B cell (primary cell): ENCODE data around the gene TM9SF4. TPM values are rescaled to one million over a fixed set of nuclear protein-coding genes. Genes with fewer than 3 reads are reported as not detected.

Source experiments
- ATAC-seq: fragments of 200-7000 bp; cut with Tn5 transposase; one replicate; pipeline ENCODE4 v1.10.0; 2021; ENCODE audit warnings: low read depth, mild to moderate bottlenecking, moderate number of reproducible peaks, moderate library complexity
- CTCF ChIA-PET: fragments of 350-600 bp; sonication (Branson Sonifier 250); formaldehyde crosslinking; loops from one replicate; lab custom pipeline; 2021; ENCODE audit warnings: antibody characterized with exemption, inconsistent platforms; lab: Charles Lee
- POLR2A ChIA-PET: fragments of 350-600 bp; sonication (Branson Sonifier 250); formaldehyde crosslinking; loops from one replicate; lab custom pipeline; 2021; ENCODE audit warnings: antibody characterized with exemption; lab: Charles Lee
- DNase-seq: peaks from one replicate; pipeline ENCODE4 v3.0.0; 2013
- H2AFZ ChIP-seq: 2 replicates; pipeline ENCODE4 v1.6.1; 2012; ENCODE audit warnings: mild to moderate bottlenecking, low read depth, low read length; ENCODE audit not compliant: insufficient read depth, poor library complexity, severe bottlenecking
- H3K27ac ChIP-seq, 2 donors: 1 replicate in 1 of 2; 2 replicates in 1 of 2; pipeline ENCODE4 v1.5.1; 2012 to 2013; ENCODE audit warnings: low read length in 2 of 2, mild to moderate bottlenecking in 2 of 2, moderate library complexity in 1 of 2
- H3K27me3 ChIP-seq, 4 experiments: fragments of 200-600 bp in 1 of 4; sonication (generic) in 1 of 4; replicated peaks in 1 of 4; 1 replicate in 2 of 4; 2 replicates in 2 of 4; pipeline versions ENCODE4 v1.6.1 to v1.7.0; 2013 to 2016; ENCODE audit warnings: low read length in 3 of 4, mild to moderate bottlenecking in 2 of 4, mixed read lengths in 1 of 4, moderate library complexity in 1 of 4; ENCODE audit not compliant: insufficient read depth in 4 of 4, control insufficient read depth in 3 of 4; ENCODE audit errors: control extremely low read depth in 1 of 4
- H3K36me3 ChIP-seq, 2 experiments: replicated peaks in 1 of 2; 1 replicate in 1 of 2; 2 replicates in 1 of 2; pipeline versions ENCODE4 v1.6.1 to v1.7.1; 2013; ENCODE audit warnings: low read length in 1 of 2; ENCODE audit not compliant: insufficient read depth in 2 of 2, control insufficient read depth in 1 of 2; ENCODE audit errors: control extremely low read depth in 1 of 2, extremely low read depth in 1 of 2
- H3K4me1 ChIP-seq, 2 donors: fragments of 200-600 bp in 1 of 2; sonication (generic) in 1 of 2; 1 replicate in 1 of 2; 2 replicates in 1 of 2; pipeline versions ENCODE4 v1.5.1 to v1.6.1; 2013 to 2017; ENCODE audit warnings: low read length in 2 of 2; ENCODE audit not compliant: control insufficient read depth in 2 of 2, insufficient read depth in 2 of 2
- H3K4me2 ChIP-seq: replicated peaks from 2 replicates; pipeline ENCODE3; 2012; ENCODE audit warnings: mild to moderate bottlenecking, low read depth, low read length; ENCODE audit not compliant: poor library complexity, severe bottlenecking
- H3K4me3 ChIP-seq, 5 experiments: fragments of 200-600 bp in 1 of 5; sonication (generic) in 1 of 5; 1 replicate in 3 of 5; 2 replicates in 2 of 5; pipeline versions ENCODE4 v1.5.1 to v1.7.0; 2011 to 2016; ENCODE audit warnings: low read length in 4 of 5, mild to moderate bottlenecking in 4 of 5, low read depth in 2 of 5, control low read depth in 1 of 5, moderate library complexity in 1 of 5; ENCODE audit not compliant: insufficient read depth in 1 of 5; ENCODE audit errors: control extremely low read depth in 1 of 5, extremely low read depth in 1 of 5
- H3K79me2 ChIP-seq: fragments of 200-600 bp; sonication (generic); one replicate; pipeline ENCODE4 v1.6.0; 2016; ENCODE audit warnings: low read length; ENCODE audit not compliant: control insufficient read depth, insufficient read depth
- H3K9ac ChIP-seq: fragments of 200-600 bp; sonication (generic); 2 replicates; pipeline ENCODE4 v1.6.1; 2017; ENCODE audit warnings: mild to moderate bottlenecking, low read length, moderate library complexity
- H3K9me3 ChIP-seq, 3 donors: one replicate each; pipeline versions ENCODE4 v1.6.1 to v1.7.1; 2013; ENCODE audit warnings: low read length in 2 of 3; ENCODE audit not compliant: control insufficient read depth in 2 of 3, insufficient read depth in 1 of 3; ENCODE audit errors: control extremely low read depth in 1 of 3
- H4K20me1 ChIP-seq: 2 replicates; pipeline ENCODE4 v1.6.0; 2012; ENCODE audit warnings: mild to moderate bottlenecking, low read length; ENCODE audit not compliant: insufficient read depth, control insufficient read depth, poor library complexity, severe bottlenecking
- H3K27ac Mint-ChIP-seq: one replicate; pipeline ENCODE4 v1.8.0; 2021; ENCODE audit warnings: mixed read lengths
- H3K27me3 Mint-ChIP-seq: one replicate; pipeline ENCODE4 v1.8.0; 2021; ENCODE audit warnings: mixed read lengths
- H3K4me1 Mint-ChIP-seq: one replicate; pipeline ENCODE4 v1.8.0; 2021; ENCODE audit warnings: mixed read lengths
- H3K4me3 Mint-ChIP-seq: one replicate; pipeline ENCODE4 v1.8.0; 2021; ENCODE audit warnings: mixed read lengths
- H3K9me3 Mint-ChIP-seq: one replicate; pipeline ENCODE4 v1.8.0; 2022; ENCODE audit warnings: mixed read lengths; ENCODE audit not compliant: insufficient read depth
- CTCF ChIP-seq: fragments of 200-600 bp; IDR thresholded peaks from one replicate; pipeline ENCODE4 v1.8.0; 2022; ENCODE audit warnings: antibody characterized with exemption, mild to moderate bottlenecking
- EZH2 ChIP-seq: IDR thresholded peaks from 2 replicates; pipeline ENCODE4 v1.6.1; 2012; ENCODE audit warnings: borderline replicate concordance, low read depth, mild to moderate bottlenecking, moderate library complexity, low read length; ENCODE audit not compliant: insufficient read depth, poor library complexity, severe bottlenecking
- WGBS: methylation state at CpG from one replicate; pipeline ENCODE4 v1.1.5; 2013; ENCODE audit warnings: missing lambda C conversion rate; ENCODE audit not compliant: insufficient coverage; 5-methylcytosine and 5-hydroxymethylcytosine counted together
- intact Hi-C: fragments of 100-400 bp; cut with micrococcal nuclease; formaldehyde crosslinking; loops from one replicate; pipeline ENCODE4 v1.10.0; 2022
- polyA plus RNA-seq: library from polyadenylated mRNA; depleted of rRNA; stranded (reverse); fragments of >200 nt; gene quantifications from 2 replicates; pipeline ENCODE4 v1.2.3, GENCODE V29; 2012
- total RNA-seq, 2 donors: library from RNA; stranded (reverse); fragments of 120-200 nt in 1 of 2; gene quantifications; 1 replicate in 1 of 2; 2 replicates in 1 of 2; pipeline versions ENCODE4 v1.2.3 to v1.2.4, GENCODE V29; 2013 to 2022

TM9SF4 gene
- total and polyA plus RNA-seq, 2 donors (not counting 1 experiment from before 2014, with no cell fraction given): 23.5 to 53.8 TPM

GRCh38 chr20:32216179-32217142 is 106.9 kb downstream of the TM9SF4 start:
- Mint-ChIP-seq H3K27me3 (no peaks in the 10 kb centered on the region), H3K27ac (no peak overlapping the region), H3K4me1 (peaks cover 4% of the 10 kb centered on the region), H3K9me3 (no peaks in the 10 kb centered on the region), H3K4me3 (no peak overlapping the region)
- Histone ChIP-seq H3K4me2 (no peak overlapping the region), H3K4me3 (no peak overlapping the region), H2AFZ (no peak overlapping the region), H4K20me1 (no peaks in the 10 kb centered on the region), H3K9ac (no peak overlapping the region), H3K27me3 (no peaks in the 10 kb centered on the region), H3K36me3 (peaks cover 0 to 65% of the 10 kb centered on the region in 2 experiments), H3K4me1 (no peaks in the 10 kb centered on the region), H3K9me3 (no peaks in the 10 kb centered on the region), H3K79me2 (no peaks in the 10 kb centered on the region), H3K27ac (no peak overlapping the region)
- 100% methylated on average over 6 of the region's 13 CpGs for WGBS
- DNase-seq: no peak
- ChIA-PET POLR2A (no interaction called here), CTCF (interaction anchor here (0.8 kb wide), 1 partner anchor 17 kb away, joined by 4 read pairs; no protein-coding TSS in a partner anchor)
- no peak for TF ChIP-seq CTCF
- TF ChIP-seq EZH2: no peak
- ATAC-seq: no peak
- intact Hi-C loops: no loop called here

Other genes starting within 250 kb of the TM9SF4 start
- gene DUSP15, start 239.2 kb upstream of the TM9SF4 start, total RNA-seq: 1.8 and 3.3 TPM in 2 replicates
- 0.78 and 1.2 TPM in 2 replicates for gene DUSP15, start 239.2 kb upstream of the TM9SF4 start, polyA plus RNA-seq
- gene TTLL9, start 239.1 kb upstream of the TM9SF4 start, total RNA-seq: 0.74 and 1.2 TPM in 2 replicates
- 0.76 and 1.1 TPM in 2 replicates for gene TTLL9, start 239.1 kb upstream of the TM9SF4 start, polyA plus RNA-seq
- 10.9 and 12.7 TPM in 2 replicates for gene PDRG1, start 157.7 kb upstream of the TM9SF4 start, total RNA-seq
- gene PDRG1, start 157.7 kb upstream of the TM9SF4 start, polyA plus RNA-seq: 18.6 and 25.9 TPM in 2 replicates
- 0.05 and 0.10 TPM in 2 replicates for gene XKR7, start 141.6 kb upstream of the TM9SF4 start, total RNA-seq
- gene XKR7, start 141.6 kb upstream of the TM9SF4 start, polyA plus RNA-seq: 0.09 and 0.12 TPM in 2 replicates
- gene CCM2L, start 99.3 kb upstream of the TM9SF4 start, total RNA-seq: not detected in 2 replicates
- not detected in 2 replicates for gene CCM2L, start 99.3 kb upstream of the TM9SF4 start, polyA plus RNA-seq
- gene HCK, start 57.5 kb upstream of the TM9SF4 start, total RNA-seq: 48.1 and 48.6 TPM in 2 replicates
- 23.4 and 33.3 TPM in 2 replicates for gene HCK, start 57.5 kb upstream of the TM9SF4 start, polyA plus RNA-seq
- 18.2 and 18.4 TPM in 2 replicates for gene PLAGL2, start 98.0 kb downstream of the TM9SF4 start, total RNA-seq
- gene PLAGL2, start 98.0 kb downstream of the TM9SF4 start, polyA plus RNA-seq: 4.3 and 4.4 TPM in 2 replicates
- gene POFUT1, start 98.2 kb downstream of the TM9SF4 start, total RNA-seq: 18.1 and 19.3 TPM in 2 replicates
- gene POFUT1, start 98.2 kb downstream of the TM9SF4 start, polyA plus RNA-seq: 5.7 and 7.8 TPM in 2 replicates
- gene KIF3B, start 167.9 kb downstream of the TM9SF4 start, total RNA-seq: 16.8 and 17.5 TPM in 2 replicates
- 12.7 and 13.2 TPM in 2 replicates for gene KIF3B, start 167.9 kb downstream of the TM9SF4 start, polyA plus RNA-seq
- gene ASXL1, start 248.6 kb downstream of the TM9SF4 start, total RNA-seq: 180 and 183 TPM in 2 replicates
- 93.0 and 158 TPM in 2 replicates for gene ASXL1, start 248.6 kb downstream of the TM9SF4 start, polyA plus RNA-seq